GM19438 (cell line): ENCODE results near the gene RHOT1.
"Not testable (repeated sequence)": the region's sequence is repeated elsewhere in the genome, so short reads cannot be mapped to it uniquely, and the experiment has no call there.

ENCODE experiments used
- ATAC-seq: cut with Tn5 transposase; IDR thresholded peaks from one replicate; pipeline ENCODE4 v1.9.1; 2021; ENCODE audit warnings: low read depth; ENCODE audit not compliant: unreplicated experiment

The RHOT1 gene

DNA sequence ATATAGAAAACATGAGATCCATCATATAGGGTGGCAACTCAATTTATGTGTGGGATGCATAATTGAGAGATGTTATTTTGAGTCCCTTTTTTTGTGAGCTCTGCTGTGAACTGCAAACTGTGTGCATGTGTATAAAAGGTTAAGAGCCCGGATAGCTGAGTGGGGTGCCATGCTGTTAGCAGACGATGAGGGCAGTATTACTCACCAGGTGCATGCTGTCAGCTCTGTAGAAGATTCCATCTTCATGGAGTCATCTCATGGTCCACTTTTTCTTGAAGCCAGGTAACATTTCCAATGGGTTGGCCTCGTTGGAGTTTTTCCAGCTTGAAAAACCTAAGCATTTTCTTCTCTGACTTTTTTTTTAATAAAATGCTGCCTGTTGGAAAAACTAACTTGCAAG is 80.3 kb downstream of the RHOT1 start:
- no peak for ATAC-seq

DNA sequence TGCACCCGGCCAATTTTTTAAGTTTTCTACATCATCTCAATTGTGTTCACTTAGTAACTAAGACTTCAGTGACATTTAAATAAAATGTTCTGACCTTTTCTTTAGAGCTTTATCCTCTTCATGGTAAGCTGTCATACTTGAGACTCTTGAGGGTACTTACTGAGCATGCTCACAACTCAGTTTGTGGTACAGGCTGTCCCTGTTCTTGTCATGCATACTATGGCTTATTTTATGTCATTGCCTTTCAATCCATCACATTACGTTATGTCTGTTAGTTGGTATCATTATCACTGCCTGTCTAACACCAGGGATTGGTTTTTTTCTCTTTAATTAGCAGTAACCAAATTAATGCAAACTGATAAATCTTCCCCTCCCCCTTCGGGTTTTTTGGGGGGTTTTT is 81.4 kb downstream of the RHOT1 start:
- no peak for ATAC-seq

DNA sequence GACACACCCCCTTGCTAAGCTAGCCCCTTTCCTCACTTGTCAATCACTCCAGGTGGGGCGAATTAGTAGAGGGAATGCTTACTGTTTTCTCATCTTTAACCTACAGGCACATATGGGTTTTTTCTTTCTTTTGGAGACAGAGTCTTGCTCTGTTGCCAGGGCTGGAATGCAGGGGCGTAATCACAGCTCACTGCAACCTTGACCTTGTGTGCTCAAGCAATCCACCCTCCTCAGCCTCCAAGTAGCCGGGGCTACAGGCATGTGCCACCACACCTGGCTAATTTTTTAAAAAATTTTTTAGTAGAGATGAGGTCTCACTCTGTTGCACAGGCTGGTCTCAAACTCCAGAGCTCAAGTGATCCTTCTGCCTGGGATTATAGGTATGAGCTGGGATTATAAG is 84.6 kb downstream of the RHOT1 start:
- ATAC-seq = no peak

DNA sequence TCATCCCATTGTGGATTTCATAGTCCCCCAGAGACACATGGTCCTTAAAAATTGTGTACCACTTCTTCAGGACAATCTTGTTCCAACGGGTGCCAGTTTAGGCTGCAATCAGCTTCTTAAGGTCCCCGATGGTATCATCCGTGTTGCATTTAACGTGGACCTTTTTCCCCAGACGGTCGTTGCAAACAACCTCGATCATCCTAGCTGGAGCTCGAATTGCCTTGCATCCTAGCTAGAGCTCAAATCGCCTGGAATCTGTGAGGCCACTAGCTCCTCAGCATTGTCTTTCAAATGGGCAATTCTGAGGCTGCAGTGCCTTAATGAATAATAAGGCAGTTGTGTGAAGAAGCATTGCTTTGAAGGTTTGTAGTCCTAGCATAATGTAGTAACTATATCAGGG is 85.6 kb downstream of the RHOT1 start:
- ATAC-seq = no peak

DNA sequence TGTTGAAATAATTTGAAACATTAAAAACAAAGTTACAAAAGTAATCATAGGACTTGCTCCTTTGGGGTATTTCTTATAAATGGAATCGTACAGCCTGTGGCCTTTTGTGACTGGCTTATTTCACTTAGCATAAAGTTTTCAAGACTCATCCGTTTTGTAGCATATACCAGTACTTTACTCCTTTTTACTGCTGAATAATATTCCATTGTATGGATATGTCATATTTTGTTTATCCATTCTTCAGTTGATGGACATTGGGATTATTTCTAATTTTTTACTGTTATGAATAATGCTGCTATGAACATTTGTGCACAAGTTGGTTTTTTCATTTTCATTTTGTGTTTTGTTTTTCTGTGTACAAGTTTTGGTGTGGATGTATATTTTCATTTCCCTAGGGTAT is 93.3 kb downstream of the RHOT1 start:
- no peak for ATAC-seq

DNA sequence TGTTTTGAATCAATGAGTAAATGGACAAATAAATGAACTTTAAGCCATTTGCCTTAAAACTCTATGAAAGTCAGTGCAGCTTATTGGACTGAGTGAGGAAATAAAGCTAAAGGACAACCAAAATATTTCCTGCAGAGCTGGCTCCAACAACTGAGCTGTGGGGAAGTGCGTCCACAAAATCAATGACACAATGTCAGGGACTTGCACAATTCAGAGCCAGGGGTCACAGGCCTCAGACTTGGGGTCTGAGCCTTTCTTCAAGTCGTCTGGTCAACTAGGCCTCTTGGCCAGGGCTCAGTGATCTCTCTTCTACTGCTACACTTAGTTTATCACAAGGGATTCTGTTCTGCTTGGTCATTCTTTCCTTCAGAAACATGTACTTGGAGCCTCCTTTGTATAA is 97.2 kb downstream of the RHOT1 start:
- ATAC-seq = no peak

DNA sequence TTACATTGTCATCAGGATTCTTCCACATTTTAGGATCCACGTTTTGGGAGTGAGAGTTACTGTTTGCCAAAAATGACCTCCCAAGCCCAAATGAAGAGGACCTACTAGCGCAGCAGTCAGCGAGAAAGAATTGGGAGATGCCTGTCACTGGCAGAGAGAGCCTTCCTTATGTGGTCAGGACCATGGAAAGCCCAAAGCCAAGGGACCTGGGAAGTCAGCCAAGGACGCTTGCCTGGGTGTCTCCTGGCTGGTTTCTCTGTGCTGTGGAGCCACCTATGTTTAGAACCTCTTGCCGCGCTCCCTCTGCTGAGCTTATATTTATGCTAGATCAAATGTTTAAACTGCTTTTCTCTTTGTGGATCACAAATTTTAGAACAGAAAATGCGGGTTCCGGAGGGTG is 98.4 kb downstream of the RHOT1 start:
- no peak for ATAC-seq

DNA sequence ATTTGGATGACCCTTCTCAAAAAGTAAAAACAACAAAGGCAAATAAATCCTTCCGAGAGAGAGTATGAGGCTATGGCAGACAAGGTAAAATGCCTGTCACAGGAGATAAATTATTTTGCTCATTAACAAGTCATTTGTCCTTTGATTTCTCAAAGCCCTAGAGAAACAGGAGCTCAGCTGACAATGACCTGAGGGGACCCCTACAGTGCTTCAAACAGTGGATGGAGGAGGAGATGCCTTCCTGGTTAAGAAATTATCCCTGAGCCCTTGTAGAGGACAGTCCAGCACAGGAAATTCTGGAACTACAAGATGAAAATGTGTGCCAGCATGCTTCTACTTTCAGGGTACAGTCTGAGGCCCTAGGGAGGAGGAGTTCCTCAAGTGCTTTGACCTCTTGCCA is 99.3 kb downstream of the RHOT1 start:
- ATAC-seq = no peak

DNA sequence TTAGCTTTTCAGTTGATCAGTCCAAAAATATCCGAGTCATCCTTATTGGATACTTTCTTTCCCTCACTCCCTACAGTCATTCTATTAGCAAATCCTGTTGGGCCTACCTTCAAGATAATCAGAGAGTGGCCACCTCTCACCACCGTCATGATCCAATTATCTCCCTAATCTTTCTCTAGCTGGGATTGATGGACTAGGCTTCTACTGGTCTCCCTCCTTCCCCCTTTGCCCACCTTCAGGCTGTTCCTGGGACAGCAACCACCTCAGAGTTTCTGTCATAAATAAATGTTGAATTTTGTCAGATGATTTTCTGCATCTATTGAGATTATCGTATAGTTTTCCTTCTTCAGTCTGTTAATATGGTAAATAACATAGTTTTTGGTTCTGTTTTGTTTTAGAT is 107.2 kb downstream of the RHOT1 start:
- no peak for ATAC-seq

DNA sequence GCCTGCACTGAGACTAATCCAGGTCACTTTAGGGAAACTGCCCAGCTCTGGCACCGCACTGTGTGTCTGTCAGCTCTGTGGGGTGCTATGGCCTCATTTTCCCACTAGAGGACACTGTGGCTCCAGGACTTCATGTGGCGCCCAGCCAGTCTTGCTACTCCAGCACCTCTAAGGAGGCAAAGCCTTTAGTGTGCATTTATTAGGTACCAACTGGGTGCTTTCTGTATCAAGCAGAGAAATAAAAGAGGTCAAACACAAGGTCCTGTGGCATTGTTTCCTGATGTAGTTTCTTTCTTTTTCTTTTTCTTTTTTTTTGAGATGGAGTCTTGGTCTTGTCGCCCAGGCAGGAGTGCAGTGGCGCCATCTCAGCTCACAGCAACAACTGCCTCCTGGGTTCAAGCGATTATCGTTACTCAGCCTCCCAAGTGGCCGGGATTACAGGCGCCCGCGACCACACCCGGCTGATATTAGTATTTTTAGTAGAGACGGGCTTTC is 110.9 kb downstream of the RHOT1 start:
- no peak for ATAC-seq

DNA sequence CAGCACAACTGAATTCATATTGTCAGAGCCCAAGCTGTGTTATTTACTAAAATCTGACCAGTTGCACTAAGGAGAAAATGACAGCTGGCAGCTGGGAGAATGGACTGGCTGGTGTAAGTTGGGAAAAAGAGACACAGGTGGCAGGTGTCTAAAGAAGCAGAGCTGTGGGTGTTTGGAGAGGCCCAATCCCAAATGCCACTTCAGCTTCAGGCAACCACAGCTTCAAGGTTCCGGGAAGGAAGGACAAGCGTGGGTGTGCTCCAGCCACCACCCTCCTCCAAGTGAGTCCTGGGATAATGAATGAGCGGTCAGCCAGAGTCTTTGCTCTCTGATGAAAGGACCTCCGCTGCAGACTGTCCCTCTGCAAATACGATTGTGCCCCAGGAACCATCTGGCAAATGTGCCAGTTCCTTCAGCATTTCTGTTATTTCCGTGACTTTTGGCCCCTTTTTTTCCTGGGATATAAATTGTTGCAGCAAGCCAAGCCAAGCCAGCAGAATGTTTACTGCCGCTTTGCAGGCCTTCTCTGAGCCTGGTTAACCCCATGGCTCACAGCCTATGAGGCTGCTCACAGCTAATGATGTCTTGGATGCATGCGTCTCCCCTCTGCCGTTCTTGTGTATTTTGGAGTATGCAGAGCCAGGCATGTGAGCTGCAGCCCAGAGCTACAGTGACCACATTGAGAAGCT is 113.9 kb downstream of the RHOT1 start:
- no peak for ATAC-seq

DNA sequence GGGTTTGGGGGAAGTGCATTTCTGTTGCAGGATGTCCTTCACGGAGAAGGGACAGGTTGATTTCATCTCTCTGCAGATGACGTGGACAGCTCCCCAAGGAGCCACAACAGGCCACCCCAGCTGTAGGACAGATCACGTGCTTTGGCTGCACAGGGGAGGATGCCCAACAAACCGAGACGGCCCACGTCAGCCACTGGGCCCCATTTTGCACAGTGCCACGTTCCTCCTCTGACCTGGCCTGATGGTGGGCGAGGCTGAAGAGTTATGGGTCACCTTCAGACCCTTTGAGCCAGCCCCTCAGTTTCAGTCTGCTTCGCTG is 114.4 kb downstream of the RHOT1 start:
- no peak for ATAC-seq

DNA sequence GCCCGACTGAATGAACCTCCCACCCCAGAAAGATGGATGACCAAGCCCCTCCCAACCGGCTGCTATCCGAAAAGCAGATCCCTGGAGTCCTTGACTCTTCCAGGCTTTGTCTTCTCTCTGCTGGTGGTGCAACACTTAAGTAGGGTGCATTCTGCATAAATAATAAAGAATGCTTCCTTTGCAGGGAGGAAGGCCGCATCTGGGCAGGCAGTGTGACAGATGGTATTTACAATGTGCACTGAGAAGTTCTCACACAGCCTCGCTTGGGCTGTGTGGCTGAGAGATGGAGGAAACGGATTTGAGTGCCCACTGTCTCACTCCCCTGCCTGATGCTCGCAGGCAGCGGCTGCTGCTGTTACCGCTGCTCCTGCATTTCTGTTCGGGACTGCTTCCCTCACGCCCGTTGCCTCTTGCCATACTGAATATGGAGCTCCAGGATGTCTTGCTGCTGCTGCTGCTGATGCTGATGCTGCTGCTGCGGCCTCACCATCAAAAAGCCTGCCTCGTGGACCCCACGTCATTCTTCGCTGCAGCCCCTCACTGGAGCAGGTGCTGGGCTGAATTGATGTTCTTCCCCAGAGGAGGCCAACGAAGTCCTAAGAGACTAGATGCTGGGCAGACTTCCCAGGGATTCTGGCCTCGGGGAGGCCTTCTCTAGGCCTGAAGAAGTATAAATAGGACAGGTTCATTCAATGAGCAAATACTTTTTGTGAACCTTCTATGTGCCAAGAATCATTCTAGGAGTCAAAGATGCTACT is 116.3 kb downstream of the RHOT1 start:
- no peak for ATAC-seq

DNA sequence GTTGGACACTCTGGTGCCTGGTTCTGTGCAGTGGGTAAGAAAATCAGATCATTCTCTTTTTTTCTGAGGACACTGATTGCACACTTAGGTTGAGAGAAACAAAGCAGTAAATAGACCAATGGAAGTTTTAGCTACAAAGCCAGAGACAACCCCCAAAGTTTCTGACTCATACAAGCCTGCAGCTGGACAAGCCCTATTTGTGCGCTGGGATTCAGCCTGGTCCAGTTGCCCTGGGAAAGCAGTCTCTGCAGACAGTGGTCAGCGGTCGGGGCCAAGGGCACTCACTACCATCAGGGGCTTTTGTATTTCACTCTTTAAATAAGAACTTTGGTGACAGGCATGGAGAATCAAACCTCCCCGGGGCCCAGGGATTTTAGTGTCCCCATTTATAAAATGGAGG is 117.3 kb downstream of the RHOT1 start:
- no peak for ATAC-seq

DNA sequence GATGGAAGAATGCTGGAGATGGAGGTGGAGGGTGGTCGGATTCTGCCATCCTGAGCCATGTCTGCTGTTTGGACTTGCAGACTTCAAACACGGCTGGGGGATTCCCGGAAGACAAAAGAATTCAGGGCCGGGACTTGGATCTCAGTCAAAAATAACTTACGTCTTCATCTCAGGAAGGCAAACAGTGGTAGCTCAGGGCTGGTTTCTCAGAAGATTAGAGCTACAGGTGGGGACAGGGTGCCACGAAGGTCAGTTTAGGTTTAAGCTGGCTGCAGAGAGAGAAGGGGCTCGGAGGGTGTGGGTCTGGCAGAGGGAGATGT is 119.1 kb downstream of the RHOT1 start:
- ATAC-seq = no peak

DNA sequence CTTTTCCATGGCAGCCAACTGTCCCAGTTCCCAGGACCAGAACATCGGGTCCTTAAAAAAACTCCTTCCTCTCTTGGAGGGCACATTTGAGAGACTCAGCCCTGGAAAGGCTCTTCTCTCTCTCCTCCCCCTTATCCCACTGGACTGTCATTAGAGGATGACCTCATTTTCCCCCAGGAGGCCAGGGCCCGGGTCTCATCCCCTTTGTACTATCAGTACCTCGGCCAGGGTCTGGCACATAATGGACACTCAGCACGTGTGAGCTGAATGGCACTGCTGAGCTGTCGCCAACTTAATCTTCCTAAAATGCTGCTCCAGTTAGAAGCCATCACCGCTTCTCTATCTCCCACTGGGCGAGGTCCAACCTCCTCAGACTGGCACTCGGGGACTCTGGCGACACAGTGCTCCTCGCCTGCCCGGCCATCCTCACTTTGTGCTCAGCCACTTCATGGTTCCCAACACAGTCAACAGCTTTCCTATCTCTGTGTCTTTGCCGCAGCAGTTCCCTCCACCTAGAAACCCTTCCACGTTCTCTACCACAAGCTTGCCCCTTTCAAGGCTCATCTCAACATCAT is 119.7 kb downstream of the RHOT1 start:
- ATAC-seq = no peak

DNA sequence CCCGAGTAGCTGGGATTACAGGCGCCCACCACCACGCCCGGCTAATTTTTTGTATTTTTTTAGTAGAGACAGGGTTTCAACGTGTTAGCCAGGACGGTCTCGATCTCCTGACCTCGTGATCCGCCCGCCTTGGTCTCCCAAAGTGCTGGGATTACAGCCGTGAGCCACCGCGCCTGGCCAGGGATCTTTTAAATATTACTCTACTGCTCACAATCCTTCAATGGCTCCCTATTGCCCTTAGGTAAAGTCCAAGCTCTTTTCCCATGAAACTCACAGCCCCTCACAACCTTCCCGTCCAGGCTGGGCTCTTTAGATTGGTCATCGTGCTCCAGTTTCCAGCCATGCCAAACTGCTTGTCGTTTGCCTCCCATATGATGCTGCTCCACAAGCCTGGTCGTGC is 121.2 kb downstream of the RHOT1 start:
- ATAC-seq = not testable (repeated sequence)

DNA sequence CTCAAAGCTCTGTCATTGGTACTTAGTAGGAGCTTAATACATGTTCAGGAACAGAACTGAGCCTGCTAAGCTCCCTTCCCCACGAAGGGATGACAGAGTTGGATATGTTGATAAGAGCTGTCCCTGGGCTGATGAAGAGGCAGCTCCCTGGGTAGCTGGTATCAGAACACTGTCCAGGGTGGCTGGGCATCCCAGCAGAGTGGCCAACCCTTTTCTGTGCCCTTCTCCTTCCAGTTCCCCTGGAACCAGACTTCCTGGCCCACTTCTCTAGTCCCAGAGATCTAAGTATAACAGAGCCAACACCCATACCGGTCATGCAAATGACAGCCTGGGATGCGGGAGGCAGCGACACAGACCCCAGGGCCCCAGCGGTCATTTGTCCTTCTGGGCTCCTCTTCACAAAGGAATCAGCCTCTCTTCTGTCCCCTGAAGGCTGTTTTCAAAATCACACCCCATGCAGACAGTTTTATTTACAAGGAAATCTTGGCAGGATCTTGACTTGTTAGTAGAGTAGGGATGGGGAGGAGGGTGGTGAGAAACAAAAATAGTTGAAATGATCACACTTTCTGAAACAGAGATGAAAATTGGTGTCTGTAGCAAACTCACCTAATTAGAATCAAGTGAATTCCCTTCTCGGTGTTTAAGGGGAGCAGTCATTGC is 122.0 kb downstream of the RHOT1 start:
- ATAC-seq = no peak

DNA sequence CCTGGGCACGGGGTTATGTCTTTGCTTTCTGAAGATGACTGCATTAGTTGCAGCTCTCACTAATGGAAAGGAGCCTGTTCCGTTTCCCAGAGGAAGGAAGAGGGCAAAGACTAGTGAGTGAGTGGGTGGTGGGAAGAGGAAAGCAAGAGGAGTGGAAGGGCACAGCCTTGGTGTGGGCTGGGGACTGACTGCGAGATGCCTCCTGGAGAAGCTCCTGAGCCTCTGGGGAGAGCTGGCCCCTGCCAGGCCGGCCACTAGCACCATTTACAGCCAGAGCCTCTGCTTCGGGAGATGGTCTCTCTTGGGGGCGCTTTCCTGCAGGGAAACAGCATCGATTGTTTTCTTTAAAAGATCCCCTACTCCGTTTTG is 122.5 kb downstream of the RHOT1 start:
- ATAC-seq = no peak

DNA sequence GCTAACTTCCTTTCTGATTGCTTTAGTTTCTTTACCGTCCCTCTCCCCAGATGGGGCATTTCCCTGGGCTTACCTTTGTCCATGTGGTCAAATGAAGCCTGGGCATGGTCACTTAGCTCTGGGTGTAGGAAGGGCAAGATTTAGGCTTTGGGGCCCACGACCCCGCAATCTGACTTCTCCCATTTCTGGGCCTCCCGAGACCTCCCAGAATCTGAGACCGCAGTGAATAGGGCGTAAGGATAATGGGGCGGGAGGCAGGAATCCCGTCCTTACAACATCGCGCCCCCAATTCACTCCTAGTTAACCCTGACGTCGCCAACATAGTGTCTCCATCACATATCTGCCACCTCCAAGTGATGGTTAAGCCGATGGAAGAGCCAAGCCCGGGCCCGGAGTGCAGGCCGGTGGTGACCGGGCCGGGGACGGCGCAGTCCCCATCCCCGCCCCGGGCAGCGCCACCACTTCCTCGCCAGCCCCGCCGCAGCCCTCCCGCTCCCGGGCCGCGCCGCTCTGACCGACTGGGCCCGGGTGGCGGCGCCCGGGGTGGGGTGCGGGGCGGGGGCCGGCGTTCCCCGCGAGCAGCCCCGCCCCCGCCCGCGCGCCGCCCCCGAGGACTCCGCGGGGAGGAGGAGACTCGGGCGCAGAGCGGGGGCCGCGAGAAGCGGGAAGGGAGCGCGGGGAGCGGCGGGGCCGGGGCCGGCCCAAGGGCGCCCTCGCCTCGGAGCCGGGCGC is 123.1 kb downstream of the RHOT1 start, which contains the start of gene RHBDL3:
Gene RHBDL3, plus strand, starts transcription at position 641 of the 732 bp plus-strand sequence. CDS start 358 bp downstream, outside the sequence.
- ATAC-seq = no peak

DNA sequence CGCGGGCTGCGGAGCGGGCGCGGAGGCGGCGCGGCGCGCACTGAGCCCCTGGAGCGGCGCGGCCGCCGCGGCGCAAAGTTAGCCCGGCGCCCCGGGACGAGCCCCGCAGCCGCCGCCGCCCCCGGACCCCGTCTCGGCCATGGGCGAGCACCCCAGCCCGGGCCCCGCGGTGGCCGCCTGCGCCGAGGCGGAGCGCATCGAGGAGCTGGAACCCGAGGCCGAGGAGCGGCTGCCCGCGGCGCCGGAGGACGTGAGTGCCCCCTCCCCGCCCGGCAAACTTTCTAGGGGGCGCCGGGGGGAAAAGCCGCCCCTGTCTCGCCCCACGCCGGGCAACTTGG is 123.7 kb downstream of the RHOT1 start:
- ATAC-seq = no peak
